WI38 (cell line): Measurements from ENCODE around the gene RSPH1.

Experiments used
- H3K4me3 ChIP-seq: 2 replicates; pipeline ENCODE4 v1.5.1; 2011; ENCODE audit warnings: low read depth, mild to moderate bottlenecking, control low read depth, low read length
- TF ChIP-seq, protein P1 (sequence below): IDR thresholded peaks from 2 replicates; pipeline ENCODE4 v1.5.1; 2012; ENCODE audit warnings: low read depth, mild to moderate bottlenecking, control low read depth, low read length

The RSPH1 gene

DNA sequence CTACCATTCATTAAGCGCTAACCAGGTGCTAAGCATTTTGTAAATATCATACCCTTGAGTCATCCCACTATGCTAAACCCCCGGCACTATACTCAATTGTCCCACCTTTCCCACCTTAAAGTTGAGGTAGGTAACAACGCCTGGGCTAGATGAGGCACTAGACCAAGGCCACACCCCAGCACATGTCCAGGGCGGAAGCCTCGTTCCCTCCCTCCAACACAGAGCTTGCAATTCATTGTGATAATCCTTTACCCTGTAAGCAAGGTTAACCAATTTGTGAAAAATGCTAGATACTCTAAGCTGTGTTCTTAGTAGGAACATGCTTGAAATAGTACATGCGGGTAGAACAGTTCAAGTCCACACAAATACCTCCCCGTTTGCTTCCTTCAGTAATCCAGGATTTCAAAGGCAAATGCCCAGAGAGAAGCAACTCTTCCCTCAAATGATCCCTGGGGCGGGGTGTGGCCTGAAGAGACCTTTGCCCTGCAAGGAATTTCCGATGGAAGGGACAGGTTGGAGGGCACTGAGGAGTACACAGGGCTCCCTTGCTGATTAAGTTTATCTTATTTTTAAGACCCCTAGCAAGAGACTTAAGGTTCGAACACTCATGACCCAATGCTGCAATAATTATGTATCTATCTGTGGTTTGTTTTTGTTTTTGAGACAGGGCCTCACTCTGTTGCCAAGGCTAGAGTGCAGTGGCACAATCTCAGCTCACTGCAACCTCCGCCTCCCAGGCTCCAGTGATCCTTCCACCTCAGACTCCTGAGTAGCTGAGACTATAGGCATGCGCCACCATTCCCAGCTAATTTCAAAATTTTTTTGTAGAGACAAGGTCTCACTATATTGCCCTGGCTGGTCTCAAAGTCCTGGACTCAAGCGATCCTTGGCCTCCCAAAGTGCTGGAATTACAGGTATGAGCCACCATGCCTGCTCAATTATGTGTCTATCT, 2.6 kb downstream of the RSPH1 start:
- TF ChIP-seq, protein P1, sequence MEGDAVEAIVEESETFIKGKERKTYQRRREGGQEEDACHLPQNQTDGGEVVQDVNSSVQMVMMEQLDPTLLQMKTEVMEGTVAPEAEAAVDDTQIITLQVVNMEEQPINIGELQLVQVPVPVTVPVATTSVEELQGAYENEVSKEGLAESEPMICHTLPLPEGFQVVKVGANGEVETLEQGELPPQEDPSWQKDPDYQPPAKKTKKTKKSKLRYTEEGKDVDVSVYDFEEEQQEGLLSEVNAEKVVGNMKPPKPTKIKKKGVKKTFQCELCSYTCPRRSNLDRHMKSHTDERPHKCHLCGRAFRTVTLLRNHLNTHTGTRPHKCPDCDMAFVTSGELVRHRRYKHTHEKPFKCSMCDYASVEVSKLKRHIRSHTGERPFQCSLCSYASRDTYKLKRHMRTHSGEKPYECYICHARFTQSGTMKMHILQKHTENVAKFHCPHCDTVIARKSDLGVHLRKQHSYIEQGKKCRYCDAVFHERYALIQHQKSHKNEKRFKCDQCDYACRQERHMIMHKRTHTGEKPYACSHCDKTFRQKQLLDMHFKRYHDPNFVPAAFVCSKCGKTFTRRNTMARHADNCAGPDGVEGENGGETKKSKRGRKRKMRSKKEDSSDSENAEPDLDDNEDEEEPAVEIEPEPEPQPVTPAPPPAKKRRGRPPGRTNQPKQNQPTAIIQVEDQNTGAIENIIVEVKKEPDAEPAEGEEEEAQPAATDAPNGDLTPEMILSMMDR, result no peak
- no peak overlapping the region for H3K4me3 ChIP-seq

DNA sequence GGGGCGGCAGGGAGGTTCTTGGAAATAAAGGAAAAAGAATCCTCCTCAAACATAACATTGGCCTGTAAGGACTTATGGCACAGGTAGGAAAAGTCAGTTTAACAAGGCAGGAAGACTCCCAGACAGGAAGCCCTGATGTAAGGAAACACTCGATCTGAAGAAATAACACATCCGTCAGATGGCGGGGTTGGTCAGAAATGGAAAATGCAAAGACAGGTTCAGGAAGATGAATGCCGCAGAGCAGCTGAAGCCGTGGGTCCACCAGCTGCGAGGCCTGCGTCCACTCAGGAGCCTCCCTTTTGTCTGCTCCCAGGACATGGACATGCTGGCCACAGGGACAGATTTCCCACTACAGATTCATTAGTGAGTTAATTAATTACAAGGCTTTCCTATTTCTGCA, 3.8 kb downstream of the RSPH1 start:
- TF ChIP-seq, protein P1, result no peak
- no peak overlapping the region for H3K4me3 ChIP-seq

DNA sequence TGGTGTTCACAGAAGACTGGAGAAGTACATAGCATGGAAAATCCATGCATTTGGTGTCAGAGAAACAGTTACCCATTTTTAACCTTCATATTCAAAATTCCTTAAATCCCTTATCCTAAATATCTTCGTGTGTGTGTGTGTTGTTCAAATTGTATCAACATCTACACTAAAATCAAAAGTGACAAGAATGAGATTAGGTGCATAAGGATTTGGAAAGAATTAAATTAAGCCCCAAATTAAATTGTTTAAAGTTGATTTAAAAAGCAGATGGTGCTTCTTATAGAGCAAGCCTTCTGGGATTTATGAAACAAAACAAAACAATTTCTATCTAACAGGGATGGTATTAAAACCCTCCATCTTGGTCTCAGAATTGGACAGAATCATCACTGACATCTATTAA, 4.7 kb downstream of the RSPH1 start:
- no peak overlapping the region for H3K4me3 ChIP-seq
- TF ChIP-seq, protein P1, result no peak

GRCh38 chr21:42490720-42491119, 5.3 kb downstream of the RSPH1 start:
- no peak overlapping the region for H3K4me3 ChIP-seq
- TF ChIP-seq, protein P1, result no peak

DNA sequence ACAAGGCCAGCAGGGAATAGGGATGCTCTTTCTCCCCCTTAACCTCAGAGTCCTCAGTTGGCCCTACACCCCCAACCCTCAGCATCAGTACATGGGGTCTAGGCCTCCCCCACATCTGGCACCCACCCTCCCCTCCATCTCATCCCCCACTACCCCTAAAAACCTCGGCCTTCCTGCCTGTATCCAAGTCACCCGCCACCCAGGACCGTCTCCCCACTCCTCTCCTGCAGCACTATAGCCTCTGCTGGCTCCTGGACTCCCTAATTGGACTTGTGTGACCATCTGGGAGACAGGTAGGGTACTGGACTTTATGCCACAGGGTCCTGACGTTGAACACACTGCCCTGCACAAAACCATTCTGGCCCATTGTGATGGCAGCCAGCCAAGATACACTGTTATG, 6.0 kb downstream of the RSPH1 start:
- TF ChIP-seq, protein P1, result no peak
- no peak overlapping the region for H3K4me3 ChIP-seq

GRCh38 chr21:42489006-42489563, 6.9 kb downstream of the RSPH1 start:
- no peak overlapping the region for H3K4me3 ChIP-seq
- TF ChIP-seq, protein P1, result no peak

GRCh38 chr21:42486531-42486930, 9.5 kb downstream of the RSPH1 start:
- TF ChIP-seq, protein P1, result no peak
- no peak overlapping the region for H3K4me3 ChIP-seq
